Lower leg skin (tissue), 3 donors: ENCODE results near the gene SIK3.

Source experiments
- POLR2A ChIP-seq, 2 donors: fragments of 450-650 bp; IDR thresholded peaks; one replicate each; pipeline ENCODE4 v1.6.1; 2016 to 2017; ENCODE audit warnings: antibody characterized with exemption in 2 of 2, mild to moderate bottlenecking in 1 of 2, moderate library complexity in 1 of 2
- TF ChIP-seq, protein P1 (sequence below), 3 donors: fragments of 450-650 bp; IDR thresholded peaks; one replicate each; pipeline ENCODE4 v1.5.1; 2016; ENCODE audit warnings: antibody characterized with exemption in 3 of 3, mild to moderate bottlenecking in 3 of 3, moderate library complexity in 2 of 3

- TF ChIP-seq, protein P1, sequence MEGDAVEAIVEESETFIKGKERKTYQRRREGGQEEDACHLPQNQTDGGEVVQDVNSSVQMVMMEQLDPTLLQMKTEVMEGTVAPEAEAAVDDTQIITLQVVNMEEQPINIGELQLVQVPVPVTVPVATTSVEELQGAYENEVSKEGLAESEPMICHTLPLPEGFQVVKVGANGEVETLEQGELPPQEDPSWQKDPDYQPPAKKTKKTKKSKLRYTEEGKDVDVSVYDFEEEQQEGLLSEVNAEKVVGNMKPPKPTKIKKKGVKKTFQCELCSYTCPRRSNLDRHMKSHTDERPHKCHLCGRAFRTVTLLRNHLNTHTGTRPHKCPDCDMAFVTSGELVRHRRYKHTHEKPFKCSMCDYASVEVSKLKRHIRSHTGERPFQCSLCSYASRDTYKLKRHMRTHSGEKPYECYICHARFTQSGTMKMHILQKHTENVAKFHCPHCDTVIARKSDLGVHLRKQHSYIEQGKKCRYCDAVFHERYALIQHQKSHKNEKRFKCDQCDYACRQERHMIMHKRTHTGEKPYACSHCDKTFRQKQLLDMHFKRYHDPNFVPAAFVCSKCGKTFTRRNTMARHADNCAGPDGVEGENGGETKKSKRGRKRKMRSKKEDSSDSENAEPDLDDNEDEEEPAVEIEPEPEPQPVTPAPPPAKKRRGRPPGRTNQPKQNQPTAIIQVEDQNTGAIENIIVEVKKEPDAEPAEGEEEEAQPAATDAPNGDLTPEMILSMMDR (IDR thresholded peaks at IDR 0.05) = no peak
- TF ChIP-seq POLR2A (IDR thresholded peaks at IDR 0.05) = no peak
Observed at GRCh38 chr11:116825434-116825833, 272.8 kb downstream of the SIK3 start.
